RWPE2 (cell line): Measurements from ENCODE around the gene LRBA.

Experiments
- ATAC-seq: fragments of 200-7000 bp; cut with Tn5 transposase; 3 replicates; pipeline ENCODE4 v1.9.1; 2021; ENCODE audit warnings: low read depth
- DNase-seq: peaks from one replicate; pipeline ENCODE4 v3.0.0-alpha.2; 2020; ENCODE audit warnings: low spot score
- H3K27ac ChIP-seq: fragments of 450-650 bp; 2 replicates; pipeline ENCODE4 v1.5.1; 2017; ENCODE audit warnings: mild to moderate bottlenecking; ENCODE audit not compliant: poor library complexity, severe bottlenecking
- H3K27me3 ChIP-seq: fragments of 250-450 bp; sonication (Bioruptor Pico); 2 replicates; pipeline ENCODE4 v1.5.1; 2021; ENCODE audit warnings: mild to moderate bottlenecking, moderate library complexity; ENCODE audit not compliant: insufficient read depth, poor library complexity, severe bottlenecking
- H3K36me3 ChIP-seq: fragments of 250-450 bp; sonication (Bioruptor Pico); 2 replicates; pipeline ENCODE4 v1.5.1; 2020; ENCODE audit warnings: low read depth, mild to moderate bottlenecking, moderate library complexity
- H3K4me1 ChIP-seq: fragments of 250-450 bp; sonication (Bioruptor Pico); 2 replicates; pipeline ENCODE4 v1.5.1; 2021; ENCODE audit warnings: mild to moderate bottlenecking, moderate library complexity; ENCODE audit not compliant: insufficient read depth, poor library complexity, severe bottlenecking
- H3K4me3 ChIP-seq: fragments of 250-450 bp; sonication (Bioruptor Pico); 2 replicates; pipeline ENCODE4 v1.5.1; 2021; ENCODE audit warnings: mild to moderate bottlenecking, moderate library complexity; ENCODE audit not compliant: severe bottlenecking
- H3K9me3 ChIP-seq: fragments of 250-450 bp; sonication (Bioruptor Pico); 2 replicates; pipeline ENCODE4 v1.5.1; 2021; ENCODE audit warnings: mild to moderate bottlenecking, moderate library complexity; ENCODE audit not compliant: severe bottlenecking
- CTCF ChIP-seq: fragments of 450-650 bp; IDR thresholded peaks from one replicate; pipeline ENCODE4 v1.5.1; 2017; ENCODE audit warnings: mild to moderate bottlenecking, moderate library complexity; ENCODE audit not compliant: poor library complexity, severe bottlenecking

Gene LRBA

GRCh38 chr4:150250293-150250997 lies 764.6 kb downstream of the LRBA start:
- peak; percentile 51 for ATAC-seq
- no peak for DNase-seq
- Histone ChIP-seq H3K4me3 (no peak overlapping the region), H3K27me3 (no peaks in the 10 kb centered on the region), H3K9me3 (no peaks in the 10 kb centered on the region), H3K27ac (no peak overlapping the region), H3K4me1 (no peaks in the 10 kb centered on the region), H3K36me3 (no peaks in the 10 kb centered on the region)
- TF ChIP-seq CTCF: no peak

DNA sequence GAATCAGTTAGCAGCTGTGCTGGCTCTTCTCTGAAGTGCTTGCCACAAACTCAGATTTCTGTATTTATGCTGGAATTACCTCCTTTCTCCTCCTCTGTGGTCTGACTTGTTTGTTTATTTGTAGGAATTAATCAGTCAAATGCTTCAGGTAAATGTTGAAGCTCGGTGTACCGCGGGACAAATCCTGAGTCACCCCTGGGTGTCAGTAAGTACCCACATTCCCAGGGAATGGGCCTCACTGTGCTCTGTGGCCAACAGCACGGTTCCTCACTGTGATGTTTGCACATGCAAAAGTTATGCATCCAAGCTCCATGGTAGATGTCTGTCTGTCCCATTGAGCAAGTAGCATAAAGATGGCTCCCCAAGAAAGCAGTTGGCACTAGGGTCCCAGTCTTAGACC lies 766.9 kb downstream of the LRBA start:
- TF ChIP-seq CTCF: peak; percentile 35
- H3K27me3 ChIP-seq: no peaks in the 10 kb centered on the region
- peak; percentile 76 for ATAC-seq
- H3K4me1 ChIP-seq: no peaks in the 10 kb centered on the region
- no peaks in the 10 kb centered on the region for H3K36me3 ChIP-seq
- no peaks in the 10 kb centered on the region for H3K9me3 ChIP-seq
- no peak overlapping the region for H3K4me3 ChIP-seq
- DNase-seq: no peak
- no peak overlapping the region for H3K27ac ChIP-seq

DNA sequence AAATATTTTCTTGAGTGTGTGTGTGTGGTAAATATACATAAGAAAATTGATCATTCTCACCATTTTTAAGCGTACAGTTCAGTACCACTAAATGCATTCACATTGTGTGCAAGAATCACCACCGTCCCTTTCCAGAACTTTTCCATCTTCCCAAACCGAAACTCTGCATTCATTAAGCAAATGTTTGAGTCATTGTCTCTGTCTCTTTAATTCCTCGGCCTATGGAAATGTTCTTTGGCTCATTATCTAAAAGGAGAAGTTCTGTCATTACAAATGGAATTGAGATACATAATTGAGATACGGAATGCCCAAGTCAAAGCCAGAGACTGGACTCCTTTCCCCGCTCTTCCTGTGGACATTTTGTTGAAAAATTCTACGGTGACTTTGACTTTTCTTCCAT lies 767.9 kb downstream of the LRBA start:
- no peak for DNase-seq
- no peak for ATAC-seq
- H3K27me3 ChIP-seq: no peaks in the 10 kb centered on the region
- no peak overlapping the region for H3K4me3 ChIP-seq
- no peaks in the 10 kb centered on the region for H3K9me3 ChIP-seq
- no peak for TF ChIP-seq CTCF
- no peak overlapping the region for H3K27ac ChIP-seq
- no peaks in the 10 kb centered on the region for H3K4me1 ChIP-seq
- no peaks in the 10 kb centered on the region for H3K36me3 ChIP-seq

DNA sequence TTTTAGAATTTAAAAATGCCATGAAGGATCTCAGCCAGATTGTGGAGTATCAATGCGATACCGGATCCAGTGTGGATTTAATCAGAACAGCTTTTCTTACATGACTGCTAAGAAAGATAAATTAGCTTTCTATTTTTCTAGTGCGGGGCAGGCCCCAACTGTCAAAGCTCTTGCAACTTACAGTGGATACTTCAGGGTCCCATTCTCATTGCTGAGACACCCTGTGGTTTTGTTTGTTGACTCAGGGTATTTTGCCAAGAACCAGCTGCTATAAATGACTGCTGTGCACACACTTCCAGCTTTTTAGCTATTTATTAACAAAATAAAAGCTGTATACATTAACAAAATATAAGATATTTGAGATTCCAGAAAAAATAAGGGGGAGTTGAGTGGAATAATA lies 770.5 kb downstream of the LRBA start:
- Histone ChIP-seq H3K27me3 (no peaks in the 10 kb centered on the region), H3K27ac (no peak overlapping the region), H3K4me1 (no peaks in the 10 kb centered on the region), H3K4me3 (no peak overlapping the region), H3K36me3 (no peaks in the 10 kb centered on the region), H3K9me3 (no peaks in the 10 kb centered on the region)
- ATAC-seq (no peak), DNase-seq (no peak)
- TF ChIP-seq CTCF: no peak

DNA sequence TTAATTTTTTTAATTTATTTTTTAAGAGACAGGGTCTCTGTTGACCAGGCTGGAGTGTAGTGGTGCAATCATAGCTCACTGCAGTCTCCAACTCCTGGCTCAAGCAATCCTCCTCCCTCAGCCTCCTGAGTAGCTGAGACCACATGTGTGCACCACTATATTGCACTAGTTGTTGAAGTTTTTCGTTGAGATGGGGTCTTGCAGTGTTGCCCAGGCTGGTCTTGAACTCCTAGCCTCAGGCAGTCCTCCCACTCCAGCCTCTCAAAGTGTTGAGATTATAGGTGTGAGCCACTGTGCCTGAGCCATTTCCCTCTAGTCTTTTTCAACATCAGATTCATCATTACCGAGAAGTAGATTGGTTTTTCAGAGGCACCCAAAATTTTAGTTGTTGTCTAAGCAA lies 771.2 kb downstream of the LRBA start:
- TF ChIP-seq CTCF: no peak
- Histone ChIP-seq H3K27me3 (no peaks in the 10 kb centered on the region), H3K4me3 (no peak overlapping the region), H3K4me1 (no peaks in the 10 kb centered on the region), H3K36me3 (no peaks in the 10 kb centered on the region), H3K27ac (no peak overlapping the region), H3K9me3 (no peaks in the 10 kb centered on the region)
- ATAC-seq: no peak
- no peak for DNase-seq
